H9 (cell line): ENCODE measurements around the gene GGA2. TPM values are rescaled to one million over a fixed set of nuclear protein-coding genes. Genes with fewer than 3 reads are reported as not detected.

Experiments
- DNase-seq: peaks from one replicate; pipeline ENCODE4 v3.0.0-alpha.2; 2017
- H2AFZ ChIP-seq: one replicate; pipeline ENCODE4 v1.6.1; 2013; ENCODE audit warnings: mild to moderate bottlenecking, low read length, control low read depth, moderate library complexity
- H2AK5ac ChIP-seq: 2 replicates; pipeline ENCODE4 v1.6.1; 2013; ENCODE audit warnings: low read length, control low read depth, mixed read lengths; ENCODE audit not compliant: insufficient read length
- H2BK120ac ChIP-seq: one replicate; pipeline ENCODE4 v1.6.1; 2013; ENCODE audit warnings: low read depth, mild to moderate bottlenecking, low read length, control low read depth, inconsistent platforms; ENCODE audit not compliant: poor library complexity, severe bottlenecking
- H2BK12ac ChIP-seq: 2 replicates; pipeline ENCODE4 v1.6.1; 2013; ENCODE audit warnings: low read length, control low read depth, mixed read lengths, low read depth; ENCODE audit not compliant: insufficient read length
- H2BK15ac ChIP-seq: 2 replicates; pipeline ENCODE4 v1.6.1; 2013; ENCODE audit warnings: low read depth, low read length, control low read depth
- H2BK20ac ChIP-seq: one replicate; pipeline ENCODE4 v1.6.1; 2013; ENCODE audit warnings: low read depth, mild to moderate bottlenecking, low read length, control low read depth, inconsistent platforms; ENCODE audit not compliant: poor library complexity, severe bottlenecking
- H2BK5ac ChIP-seq: 2 replicates; pipeline ENCODE4 v1.6.1; 2013; ENCODE audit warnings: low read length, control low read depth, mixed read lengths; ENCODE audit not compliant: insufficient read length
- H3K14ac ChIP-seq: 2 replicates; pipeline ENCODE4 v1.6.1; 2013; ENCODE audit warnings: low read length, control low read depth; ENCODE audit not compliant: insufficient read depth
- H3K18ac ChIP-seq: 2 replicates; pipeline ENCODE4 v1.6.1; 2013; ENCODE audit warnings: low read depth, mild to moderate bottlenecking, mixed read lengths, low read length, control low read depth; ENCODE audit not compliant: insufficient read length
- H3K23ac ChIP-seq: 2 replicates; pipeline ENCODE4 v1.6.1; 2013; ENCODE audit warnings: low read length, control low read depth, mixed read lengths, low read depth; ENCODE audit not compliant: insufficient read length
- H3K23me2 ChIP-seq: 2 replicates; pipeline ENCODE4 v1.6.1; 2013; ENCODE audit warnings: low read depth, mild to moderate bottlenecking, mixed read lengths, low read length, control low read depth; ENCODE audit not compliant: insufficient read length, poor library complexity, severe bottlenecking
- H3K27ac ChIP-seq: 2 replicates; pipeline ENCODE4 v1.5.1; 2013; ENCODE audit warnings: low read length, control low read depth, mixed read lengths, low read depth; ENCODE audit not compliant: insufficient read length
- H3K27me3 ChIP-seq: 2 replicates; pipeline ENCODE4 v1.6.1; 2013; ENCODE audit warnings: low read length, control low read depth, inconsistent platforms; ENCODE audit not compliant: insufficient read depth
- H3K4ac ChIP-seq: 2 replicates; pipeline ENCODE4 v1.6.1; 2013; ENCODE audit warnings: low read depth, mild to moderate bottlenecking, control low read depth, inconsistent platforms, low read length, moderate library complexity
- H3K4me1 ChIP-seq: 2 replicates; pipeline ENCODE4 v1.6.1; 2013; ENCODE audit warnings: low read length, control low read depth, inconsistent platforms; ENCODE audit not compliant: insufficient read depth
- H3K4me2 ChIP-seq: 2 replicates; pipeline ENCODE4 v1.6.1; 2013; ENCODE audit warnings: low read length, control low read depth, mixed read lengths; ENCODE audit not compliant: insufficient read length, insufficient read depth
- H3K56ac ChIP-seq: 2 replicates; pipeline ENCODE4 v1.6.1; 2013; ENCODE audit warnings: low read depth, mild to moderate bottlenecking, mixed read lengths, low read length, control low read depth; ENCODE audit not compliant: insufficient read length
- H3K79me1 ChIP-seq: 2 replicates; pipeline ENCODE4 v1.6.1; 2013; ENCODE audit warnings: low read depth, mild to moderate bottlenecking, moderate library complexity, low read length, control low read depth, inconsistent platforms; ENCODE audit not compliant: insufficient read depth, poor library complexity, severe bottlenecking
- H3K79me2 ChIP-seq: 2 replicates; pipeline ENCODE4 v1.6.1; 2013; ENCODE audit warnings: low read length, control low read depth, inconsistent platforms; ENCODE audit not compliant: insufficient read depth
- H3K9ac ChIP-seq: 2 replicates; pipeline ENCODE4 v1.6.1; 2013; ENCODE audit warnings: low read length, control low read depth, mixed read lengths; ENCODE audit not compliant: insufficient read length; ENCODE audit errors: extremely low read depth
- H3K9me3 ChIP-seq: one replicate; pipeline ENCODE4 v1.6.1; 2013; ENCODE audit warnings: low read depth, low read length, inconsistent platforms; ENCODE audit not compliant: control insufficient read depth
- H3T11ph ChIP-seq: one replicate; pipeline ENCODE4 v1.6.1; 2013; ENCODE audit warnings: mild to moderate bottlenecking, low read length, control low read depth, inconsistent platforms
- H4K20me1 ChIP-seq: one replicate; pipeline ENCODE4 v1.6.1; 2013; ENCODE audit not compliant: control insufficient read depth, insufficient read length, insufficient read depth
- H4K5ac ChIP-seq: 2 replicates; pipeline ENCODE4 v1.6.1; 2013; ENCODE audit warnings: low read depth, mild to moderate bottlenecking, mixed read lengths, low read length, control low read depth; ENCODE audit not compliant: insufficient read length
- H4K8ac ChIP-seq: replicated peaks from 2 replicates; pipeline ENCODE4 v1.6.1; 2013; ENCODE audit warnings: low read length, control low read depth, mixed read lengths, low read depth; ENCODE audit not compliant: insufficient read length
- H4K91ac ChIP-seq: 2 replicates; pipeline ENCODE4 v1.6.1; 2013; ENCODE audit warnings: low read depth, mild to moderate bottlenecking, moderate library complexity, mixed read lengths, low read length, control low read depth; ENCODE audit not compliant: insufficient read length
- H3K27ac Mint-ChIP-seq, 3 experiments: 2 replicates in 2 of 3; 3 replicates in 1 of 3; pipeline ENCODE4 v1.8.0; 2020 to 2021; ENCODE audit warnings: mixed read lengths in 3 of 3, mild to moderate bottlenecking in 1 of 3, moderate library complexity in 1 of 3
- H3K27me3 Mint-ChIP-seq: 2 replicates; pipeline ENCODE4 v1.8.0; 2021; ENCODE audit warnings: low read depth, mild to moderate bottlenecking, moderate library complexity, mixed read lengths
- H3K36me3 Mint-ChIP-seq, 3 experiments: 2 replicates in 2 of 3; 3 replicates in 1 of 3; pipeline ENCODE4 v1.8.0; 2020 to 2021; ENCODE audit warnings: low read depth in 3 of 3, mixed read lengths in 3 of 3; ENCODE audit not compliant: insufficient read depth in 1 of 3
- H3K4me1 Mint-ChIP-seq, 2 experiments: 2 replicates each; pipeline ENCODE4 v1.8.0; 2020; ENCODE audit warnings: mixed read lengths in 2 of 2
- H3K4me3 Mint-ChIP-seq, 2 experiments: 2 replicates in 1 of 2; 3 replicates in 1 of 2; pipeline ENCODE4 v1.8.0; 2020 to 2021; ENCODE audit warnings: mild to moderate bottlenecking in 2 of 2, mixed read lengths in 2 of 2, moderate library complexity in 1 of 2
- H3K9me3 Mint-ChIP-seq, 2 experiments: 2 replicates in 1 of 2; 3 replicates in 1 of 2; pipeline ENCODE4 v1.8.0; 2020; ENCODE audit warnings: mild to moderate bottlenecking in 2 of 2, mixed read lengths in 2 of 2, moderate library complexity in 1 of 2
- WGBS: extraction: QIAGEN DNeasy Blood & Tissue Kit; methylation state at CpG from one replicate; pipeline ENCODE4 v1.1.7; 2013; ENCODE audit warnings: missing lambda C conversion rate, low lambda C conversion rate, mixed read lengths; ENCODE audit not compliant: insufficient read length; ENCODE audit errors: extremely low coverage; 5-methylcytosine and 5-hydroxymethylcytosine counted together
- total RNA-seq: library from RNA; stranded (reverse); gene quantifications from 2 replicates; pipeline ENCODE4 v1.2.1, GENCODE V29; 2021
- TF ChIP-seq, protein P1 (sequence below): fragments of 200-600 bp; sonication (generic); conservative IDR thresholded peaks from 3 replicates; pipeline ENCODE4 v1.8.0; 2021; ENCODE audit warnings: antibody characterized with exemption, mild to moderate bottlenecking

The GGA2 gene
- total RNA-seq, 1 experiment from 2014 or later, result 143 TPM

GRCh38 chr16:23556881-23557778, 46.8 kb upstream of the GGA2 start, which contains the start of the genes EARS2 and UBFD1:
Gene EARS2, minus strand, starts transcription at chr16:23557350. Its CDS starts 7 bp downstream, at chr16:23557343.
Gene UBFD1, plus strand, starts transcription at chr16:23557727. Its CDS starts 16 bp downstream, at chr16:23557743.
- H2BK5ac ChIP-seq, result no peak within 1 kb of the TSS
- peak within 1 kb of the TSS; percentile 84 to 98 (median 95) for H3K27ac Mint-ChIP-seq
- H3K56ac ChIP-seq, result no peak within 1 kb of the TSS
- H3K9me3 Mint-ChIP-seq, result no peaks in the 10 kb centered on the region
- no peak within 1 kb of the TSS for H3K23ac ChIP-seq
- no peak within 1 kb of the TSS for H2BK15ac ChIP-seq
- peaks cover 18 to 55% (median 34%) of the 10 kb centered on the region in 3 experiments for H3K36me3 Mint-ChIP-seq
- H4K8ac ChIP-seq, result no peak within 1 kb of the TSS
- WGBS, result no CpG with 5 or more reads among the region's 65 CpGs
- no peak within 1 kb of the TSS for H2AFZ ChIP-seq
- H4K91ac ChIP-seq, result no peak within 1 kb of the TSS
- H3K27me3 ChIP-seq, result no peaks in the 10 kb centered on the region
- no peaks in the 10 kb centered on the region; the same call in 1 of the 2 replicates for H3K4me1 ChIP-seq
- H4K5ac ChIP-seq, result peak within 1 kb of the TSS; percentile 75
- TF ChIP-seq, protein P1, sequence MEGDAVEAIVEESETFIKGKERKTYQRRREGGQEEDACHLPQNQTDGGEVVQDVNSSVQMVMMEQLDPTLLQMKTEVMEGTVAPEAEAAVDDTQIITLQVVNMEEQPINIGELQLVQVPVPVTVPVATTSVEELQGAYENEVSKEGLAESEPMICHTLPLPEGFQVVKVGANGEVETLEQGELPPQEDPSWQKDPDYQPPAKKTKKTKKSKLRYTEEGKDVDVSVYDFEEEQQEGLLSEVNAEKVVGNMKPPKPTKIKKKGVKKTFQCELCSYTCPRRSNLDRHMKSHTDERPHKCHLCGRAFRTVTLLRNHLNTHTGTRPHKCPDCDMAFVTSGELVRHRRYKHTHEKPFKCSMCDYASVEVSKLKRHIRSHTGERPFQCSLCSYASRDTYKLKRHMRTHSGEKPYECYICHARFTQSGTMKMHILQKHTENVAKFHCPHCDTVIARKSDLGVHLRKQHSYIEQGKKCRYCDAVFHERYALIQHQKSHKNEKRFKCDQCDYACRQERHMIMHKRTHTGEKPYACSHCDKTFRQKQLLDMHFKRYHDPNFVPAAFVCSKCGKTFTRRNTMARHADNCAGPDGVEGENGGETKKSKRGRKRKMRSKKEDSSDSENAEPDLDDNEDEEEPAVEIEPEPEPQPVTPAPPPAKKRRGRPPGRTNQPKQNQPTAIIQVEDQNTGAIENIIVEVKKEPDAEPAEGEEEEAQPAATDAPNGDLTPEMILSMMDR, result peak; percentile 88
- H3T11ph ChIP-seq, result no peak within 1 kb of the TSS
- no peak within 1 kb of the TSS for H3K27ac ChIP-seq
- H3K23me2 ChIP-seq, result peaks cover 6% of the 10 kb centered on the region
- H3K27me3 Mint-ChIP-seq, result no peaks in the 10 kb centered on the region
- H2BK20ac ChIP-seq, result no peak within 1 kb of the TSS
- DNase-seq, result peak; percentile 99
- H3K9me3 ChIP-seq, result no peaks in the 10 kb centered on the region
- H3K4me3 Mint-ChIP-seq, result peak within 1 kb of the TSS; percentile 87 to 92
- H3K14ac ChIP-seq, result peak within 1 kb of the TSS; percentile 95
- H3K4me2 ChIP-seq, result peak within 1 kb of the TSS; percentile 100
- H2BK12ac ChIP-seq, result no peak within 1 kb of the TSS
- no peak within 1 kb of the TSS for H2BK120ac ChIP-seq
- H3K9ac ChIP-seq, result peak within 1 kb of the TSS; percentile 96
- no peaks in the 10 kb centered on the region for H3K79me1 ChIP-seq
- peak within 1 kb of the TSS; percentile 95 for H3K18ac ChIP-seq
- H4K20me1 ChIP-seq, result no peaks in the 10 kb centered on the region
- no peak within 1 kb of the TSS for H2AK5ac ChIP-seq
- no peak within 1 kb of the TSS; the same call in 1 of the 2 replicates for H3K4ac ChIP-seq
- H3K79me2 ChIP-seq, result peaks cover 10% of the 10 kb centered on the region; the same call in 1 of the 2 replicates
- H3K4me1 Mint-ChIP-seq, result peaks cover 8 to 9% of the 10 kb centered on the region in 2 experiments; a peak in 3 of 4 replicates
